Smooth muscle cell (in vitro differentiated cells): Measurements from ENCODE around the gene MAPK11. TPM values are rescaled to one million over a fixed set of nuclear protein-coding genes. Genes with fewer than 3 reads are reported as not detected.

Experiments used
- DNase-seq: peaks from one replicate; lab custom pipeline; 2025; ENCODE audit not compliant: unreplicated experiment; lab: John Stamatoyannopoulos, UW
- H2AFZ ChIP-seq: fragments of 200-600 bp; sonication (generic); 2 replicates; pipeline ENCODE4 v1.6.0; 2016; ENCODE audit warnings: antibody characterized with exemption, low read depth, mild to moderate bottlenecking
- H3F3A ChIP-seq: fragments of 200-600 bp; sonication (generic); 2 replicates; pipeline ENCODE4 v1.6.0; 2017; ENCODE audit warnings: antibody characterized with exemption, low read depth
- H3K27ac ChIP-seq: fragments of 200-600 bp; sonication (generic); 2 replicates; pipeline ENCODE4 v1.5.1; 2016; ENCODE audit warnings: low read depth, mild to moderate bottlenecking
- H3K27me3 ChIP-seq: fragments of 200-600 bp; sonication (generic); 2 replicates; pipeline ENCODE4 v1.6.1; 2016; ENCODE audit warnings: low read depth, mild to moderate bottlenecking
- H3K36me3 ChIP-seq: fragments of 200-600 bp; sonication (generic); 2 replicates; pipeline ENCODE4 v1.5.1; 2016; ENCODE audit warnings: low read depth
- H3K4me1 ChIP-seq: fragments of 200-600 bp; sonication (generic); 2 replicates; pipeline ENCODE4 v1.5.1; 2016; ENCODE audit warnings: low read depth
- H3K4me2 ChIP-seq: fragments of 200-600 bp; sonication (generic); 2 replicates; pipeline ENCODE4 v1.6.0; 2016; ENCODE audit warnings: mild to moderate bottlenecking
- H3K4me3 ChIP-seq: fragments of 200-600 bp; sonication (generic); 2 replicates; pipeline ENCODE4 v1.5.1; 2016; ENCODE audit warnings: mild to moderate bottlenecking
- H3K79me2 ChIP-seq: fragments of 200-600 bp; sonication (generic); 2 replicates; pipeline ENCODE4 v1.6.0; 2016; ENCODE audit warnings: low read depth, mild to moderate bottlenecking
- H3K9ac ChIP-seq: fragments of 200-600 bp; sonication (generic); 2 replicates; pipeline ENCODE4 v1.6.0; 2016; ENCODE audit warnings: low read depth
- H3K9me3 ChIP-seq: fragments of 200-600 bp; sonication (generic); replicated peaks from 2 replicates; pipeline ENCODE4 v1.5.1; 2016; ENCODE audit warnings: low read depth
- H4K20me1 ChIP-seq: fragments of 200-600 bp; sonication (generic); 2 replicates; pipeline ENCODE4 v1.6.0; 2016; ENCODE audit warnings: low read depth
- WGBS: methylation state at CpG from one replicate; pipeline ENCODE4 v1.1.7; 2016; ENCODE audit warnings: low lambda C conversion rate; 5-methylcytosine and 5-hydroxymethylcytosine counted together
- polyA plus RNA-seq: library from polyadenylated mRNA; unstranded; fragments of >200 nt; fragmentation: Nextera tagmentation; extraction: Ambion mirVana; gene quantifications from 2 replicates; pipeline ENCODE4 v1.2.1, GENCODE V29; 2016
- total RNA-seq: library from RNA; depleted of rRNA; stranded (reverse); fragments of >200 nt; gene quantifications from 2 replicates; pipeline ENCODE4 v1.2.3, GENCODE V29; 2014
- TF ChIP-seq, protein P1 (sequence below): fragments of 200-600 bp; sonication (generic); IDR thresholded peaks from 2 replicates; pipeline ENCODE4 v1.5.1; 2017; ENCODE audit warnings: borderline replicate concordance, mild to moderate bottlenecking, antibody characterized with exemption; ENCODE audit not compliant: insufficient read depth, poor library complexity, severe bottlenecking

MAPK11 gene
- total and polyA plus RNA-seq, 2 experiments from 2014 or later, result 0.65 to 4.2 TPM

DNA sequence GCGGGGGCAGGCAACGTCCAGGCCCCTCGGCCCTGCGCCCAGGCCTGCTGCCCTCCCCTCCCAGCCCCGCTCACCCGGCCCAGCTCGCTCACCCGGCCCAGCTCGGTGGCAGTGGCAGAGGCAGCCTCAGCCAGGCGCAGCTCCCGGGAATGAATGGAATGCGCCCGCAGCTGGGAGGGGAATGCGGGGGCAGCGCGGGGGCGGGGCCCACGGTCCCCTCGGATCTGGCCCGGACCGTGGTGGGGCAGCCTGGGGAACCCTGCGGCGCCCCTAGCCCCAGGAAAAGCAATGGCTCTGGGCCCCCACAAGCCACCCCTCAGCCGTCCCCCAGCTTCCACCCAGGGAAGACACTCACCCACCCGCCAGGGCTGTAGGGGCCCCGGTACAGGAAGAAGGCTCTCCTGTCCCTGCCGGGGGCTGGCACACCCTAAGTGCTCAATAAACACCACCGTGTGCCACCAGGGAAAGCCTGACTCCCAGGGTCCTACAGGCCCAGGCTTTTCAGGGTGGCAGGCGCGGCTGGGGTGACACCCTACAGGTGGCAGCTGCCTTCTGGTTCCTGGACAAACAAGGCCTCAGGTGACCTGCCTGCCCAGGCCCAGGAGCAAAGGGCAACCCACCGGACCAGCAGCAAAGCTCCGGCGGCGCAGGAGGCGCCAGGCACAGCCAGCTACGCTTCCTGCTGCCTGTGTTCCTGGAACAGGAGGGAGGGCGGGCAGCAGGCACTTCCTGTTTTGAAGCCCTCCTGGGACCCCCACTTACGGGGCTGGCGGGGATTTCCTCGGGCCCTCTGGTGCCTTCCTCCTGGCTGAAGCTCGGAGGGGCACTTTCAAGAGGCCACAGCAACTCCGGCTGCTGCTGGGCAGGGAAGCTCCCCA is 23.5 kb upstream of the MAPK11 start:
- H3K79me2 ChIP-seq, result peaks cover 98% of the 10 kb centered on the region
- peak; percentile 53 for DNase-seq
- H3K9me3 ChIP-seq, result no peaks in the 10 kb centered on the region
- TF ChIP-seq, protein P1, sequence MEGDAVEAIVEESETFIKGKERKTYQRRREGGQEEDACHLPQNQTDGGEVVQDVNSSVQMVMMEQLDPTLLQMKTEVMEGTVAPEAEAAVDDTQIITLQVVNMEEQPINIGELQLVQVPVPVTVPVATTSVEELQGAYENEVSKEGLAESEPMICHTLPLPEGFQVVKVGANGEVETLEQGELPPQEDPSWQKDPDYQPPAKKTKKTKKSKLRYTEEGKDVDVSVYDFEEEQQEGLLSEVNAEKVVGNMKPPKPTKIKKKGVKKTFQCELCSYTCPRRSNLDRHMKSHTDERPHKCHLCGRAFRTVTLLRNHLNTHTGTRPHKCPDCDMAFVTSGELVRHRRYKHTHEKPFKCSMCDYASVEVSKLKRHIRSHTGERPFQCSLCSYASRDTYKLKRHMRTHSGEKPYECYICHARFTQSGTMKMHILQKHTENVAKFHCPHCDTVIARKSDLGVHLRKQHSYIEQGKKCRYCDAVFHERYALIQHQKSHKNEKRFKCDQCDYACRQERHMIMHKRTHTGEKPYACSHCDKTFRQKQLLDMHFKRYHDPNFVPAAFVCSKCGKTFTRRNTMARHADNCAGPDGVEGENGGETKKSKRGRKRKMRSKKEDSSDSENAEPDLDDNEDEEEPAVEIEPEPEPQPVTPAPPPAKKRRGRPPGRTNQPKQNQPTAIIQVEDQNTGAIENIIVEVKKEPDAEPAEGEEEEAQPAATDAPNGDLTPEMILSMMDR, result no peak
- H3K27me3 ChIP-seq, result no peaks in the 10 kb centered on the region
- H4K20me1 ChIP-seq, result peaks cover 100% of the 10 kb centered on the region
- peaks cover 21% of the 10 kb centered on the region for H3K4me1 ChIP-seq
- no peaks in the 10 kb centered on the region for H3K36me3 ChIP-seq
- H3K4me2 ChIP-seq, result peak overlapping the region; percentile 84
- H2AFZ ChIP-seq, result no peak overlapping the region
- H3K4me3 ChIP-seq, result peak overlapping the region; percentile 29
- H3K9ac ChIP-seq, result peak overlapping the region; percentile 45
- WGBS, result 36% methylated on average over 20 of the region's 42 CpGs
- peaks cover 10% of the 10 kb centered on the region for H3F3A ChIP-seq
- H3K27ac ChIP-seq, result peak overlapping the region; percentile 90

DNA sequence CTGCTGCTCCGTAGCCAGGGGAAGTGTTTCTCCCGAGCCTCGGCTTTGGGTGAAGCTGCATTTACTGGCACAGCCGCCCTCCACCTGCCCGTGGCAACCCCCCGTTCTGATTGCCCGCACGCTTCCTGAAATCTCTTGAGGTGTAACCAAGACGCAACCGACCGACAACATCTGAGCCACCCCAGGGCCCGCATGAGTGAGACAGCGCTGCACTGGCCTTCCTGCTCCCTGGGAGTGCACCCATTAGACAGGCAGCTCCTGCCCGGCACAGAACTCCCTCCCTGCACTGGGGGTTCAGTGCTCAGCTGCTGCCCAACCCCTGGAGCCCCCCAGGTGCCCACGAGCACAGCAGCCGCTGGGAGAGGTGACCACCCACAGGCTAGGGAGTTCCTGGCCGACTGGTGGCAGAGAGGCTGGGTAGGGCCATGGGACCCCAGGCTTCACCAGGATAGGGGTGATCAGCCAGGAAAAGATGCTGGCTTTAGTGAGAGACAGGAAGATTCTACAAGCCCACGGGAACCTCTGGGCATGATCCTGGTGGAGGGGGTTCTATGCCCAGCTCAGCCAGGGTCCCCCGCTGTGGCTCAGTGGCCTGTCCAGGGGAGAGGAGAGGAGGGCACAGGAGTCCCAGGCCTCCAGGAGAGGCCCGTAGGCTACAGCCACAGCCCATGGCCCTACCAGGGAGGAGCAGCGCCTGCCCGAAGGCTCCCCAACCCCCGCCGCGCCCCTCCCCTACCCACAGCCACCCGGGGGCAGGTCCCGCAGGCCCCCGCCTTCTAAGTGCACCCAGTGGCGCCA is 22.7 kb upstream of the MAPK11 start:
- H3F3A ChIP-seq, result peaks cover 6% of the 10 kb centered on the region
- peaks cover 100% of the 10 kb centered on the region for H4K20me1 ChIP-seq
- peak overlapping the region; percentile 45 for H3K9ac ChIP-seq
- peak overlapping the region; percentile 29 for H3K4me3 ChIP-seq
- no peaks in the 10 kb centered on the region for H3K36me3 ChIP-seq
- H3K4me1 ChIP-seq, result peaks cover 20% of the 10 kb centered on the region
- H3K27me3 ChIP-seq, result no peaks in the 10 kb centered on the region
- no peak for DNase-seq
- peak overlapping the region; percentile 84 for H3K4me2 ChIP-seq
- H3K79me2 ChIP-seq, result peaks cover 98% of the 10 kb centered on the region
- 86% methylated on average over 19 of the region's 29 CpGs for WGBS
- H2AFZ ChIP-seq, result no peak overlapping the region
- TF ChIP-seq, protein P1, result no peak
- no peaks in the 10 kb centered on the region for H3K9me3 ChIP-seq
- peak overlapping the region; percentile 90 for H3K27ac ChIP-seq

DNA sequence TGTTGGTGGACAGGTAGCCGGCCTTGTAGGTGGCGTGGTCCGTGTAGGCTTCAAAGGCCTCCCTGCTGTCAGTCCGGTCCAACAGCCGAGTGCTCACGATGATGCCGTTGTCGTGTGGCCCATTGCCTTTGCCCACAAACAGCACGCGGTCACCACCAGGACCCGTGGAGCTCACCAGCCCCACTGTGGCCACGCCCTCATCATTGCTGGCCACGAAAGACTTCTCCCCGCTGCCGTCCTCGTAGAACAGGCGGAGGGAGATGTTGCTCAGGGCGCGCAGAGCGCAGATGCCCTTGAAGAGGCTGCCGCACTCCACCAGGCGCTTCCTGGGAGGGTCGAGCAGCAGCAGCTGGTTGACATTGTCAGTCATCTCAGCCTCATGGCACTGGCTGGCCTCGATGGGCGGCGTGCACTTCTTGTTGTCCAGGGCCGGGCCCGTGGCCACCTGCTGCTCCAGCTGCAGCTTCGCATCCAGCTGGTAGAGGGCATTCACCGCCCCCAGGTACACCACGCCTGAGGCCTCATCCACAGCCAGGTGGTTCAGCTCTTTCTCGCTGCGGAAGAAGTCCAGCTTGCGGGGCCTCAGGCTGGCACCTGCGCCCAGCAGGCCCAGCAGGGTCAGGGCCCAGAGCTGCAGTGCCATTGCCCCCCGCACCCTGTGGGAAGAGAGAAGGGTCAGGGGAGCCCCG is 19.9 kb upstream of the MAPK11 start:
- Histone ChIP-seq H3K4me2 (no peak overlapping the region), H3K4me1 (peaks cover 20% of the 10 kb centered on the region), H4K20me1 (peaks cover 96% of the 10 kb centered on the region), H3K9me3 (no peaks in the 10 kb centered on the region), H3K4me3 (no peak overlapping the region), H3K9ac (no peak overlapping the region), H3K79me2 (peaks cover 92% of the 10 kb centered on the region), H3F3A (no peaks in the 10 kb centered on the region), H3K27me3 (no peaks in the 10 kb centered on the region), H3K36me3 (no peaks in the 10 kb centered on the region), H2AFZ (no peak overlapping the region), H3K27ac (no peak overlapping the region)
- 98% methylated on average over 35 of the region's 37 CpGs for WGBS
- TF ChIP-seq, protein P1, result no peak
- DNase-seq, result no peak
